T1000 (cell line): ENCODE measurements around the gene PWWP2A.

Source experiments
- DNase-seq: peaks from one replicate; lab custom pipeline; 2025; ENCODE audit warnings: mixed read lengths; lab: John Stamatoyannopoulos, UW

Gene PWWP2A

GRCh38 chr5:160133071-160133917 lies 14.0 kb upstream of the PWWP2A start:
- no peak for DNase-seq

DNA sequence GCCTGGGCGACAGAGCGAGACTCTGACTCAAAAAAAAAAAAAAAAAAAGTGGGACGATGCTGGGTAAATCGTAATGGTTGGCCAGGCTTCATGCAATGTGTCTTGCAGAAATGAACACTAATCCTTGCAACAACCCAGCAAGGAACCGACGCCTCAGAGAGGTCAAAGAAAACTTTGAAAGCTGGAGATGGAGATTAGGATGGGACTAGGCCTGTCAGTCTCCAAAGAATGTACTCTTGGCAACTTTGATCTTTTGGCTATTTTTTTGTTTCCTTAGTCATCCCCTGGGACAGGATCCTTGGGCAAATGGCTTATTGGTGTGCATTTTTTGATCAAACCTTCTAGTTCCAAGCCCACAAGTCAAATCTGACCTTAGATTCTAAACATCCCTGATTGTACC lies 10.6 kb upstream of the PWWP2A start:
- no peak for DNase-seq

DNA sequence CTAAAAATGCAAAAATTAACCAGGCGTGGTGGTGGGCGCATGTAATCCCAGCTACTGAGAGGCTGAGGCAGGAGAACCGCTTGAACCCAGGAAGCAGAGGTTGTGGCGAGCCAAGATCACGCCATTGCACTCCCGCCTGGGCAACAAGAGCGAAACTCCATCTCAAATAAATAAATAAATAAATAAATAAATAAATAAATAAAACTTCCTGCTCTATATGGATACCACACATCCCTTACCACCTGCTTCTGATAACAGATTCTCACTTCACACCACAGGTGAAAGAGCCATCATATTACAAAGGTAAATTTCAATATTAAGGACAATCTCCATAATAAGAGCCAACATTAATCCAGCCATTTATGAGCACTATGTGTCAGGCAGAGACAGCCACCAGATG lies 9.4 kb upstream of the PWWP2A start:
- no peak for DNase-seq

DNA sequence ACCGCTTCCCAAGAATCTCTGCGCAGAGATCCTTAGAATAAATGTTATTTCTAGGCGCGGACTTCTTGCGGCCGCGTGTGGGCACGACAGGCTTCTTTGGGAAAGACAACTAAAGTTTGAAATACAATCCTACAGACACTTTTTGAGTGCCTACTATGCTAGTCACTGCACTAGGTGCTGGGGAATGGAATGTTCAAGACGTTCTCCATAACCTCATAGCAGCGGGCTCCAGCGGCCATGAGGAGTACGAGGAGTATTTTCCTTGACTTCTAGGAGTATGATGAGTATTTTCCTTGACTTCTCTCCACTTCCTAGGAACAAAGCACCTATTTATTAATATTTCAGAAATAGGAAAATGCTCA lies 636 bp upstream of the PWWP2A start:
- DNase-seq = no peak

DNA sequence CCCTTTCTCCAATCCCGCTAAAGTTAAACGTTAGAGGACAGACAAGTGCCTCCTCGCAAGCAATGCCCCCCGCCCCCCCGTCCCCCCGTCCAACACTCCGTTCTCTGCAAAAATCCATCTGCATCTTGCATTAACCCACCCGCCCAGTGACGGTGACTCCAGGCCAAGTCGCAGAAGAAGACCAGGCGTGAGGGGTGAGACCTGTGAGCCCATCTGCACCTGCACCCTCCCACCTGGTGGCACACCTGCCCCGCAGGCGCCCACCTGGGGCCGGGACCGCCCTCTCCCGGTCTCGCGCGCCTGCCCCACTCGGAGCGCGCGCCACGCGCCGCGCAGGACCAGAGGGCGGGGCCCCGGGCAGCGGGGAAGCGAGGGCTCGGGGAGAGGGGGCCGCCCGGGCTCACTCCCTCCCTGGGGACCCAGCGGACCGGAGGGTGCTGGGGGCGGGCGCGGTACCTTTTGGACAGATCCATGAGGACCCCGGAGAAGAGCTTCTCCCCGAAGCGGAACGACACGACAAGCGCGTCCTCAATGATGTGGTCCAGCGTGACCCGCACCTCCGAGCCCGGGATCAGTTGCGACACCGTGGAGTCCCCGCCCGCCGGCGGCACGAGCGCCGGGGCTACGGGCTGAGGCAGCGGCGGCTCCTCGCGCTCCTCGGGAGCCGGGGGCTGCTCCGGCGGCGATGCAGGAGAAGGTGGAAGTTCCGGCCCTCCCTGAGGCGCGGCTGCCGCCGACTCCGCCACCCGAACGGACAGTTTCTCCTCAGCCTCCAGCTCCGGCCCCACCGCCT lies 705 bp downstream of the PWWP2A start:
- DNase-seq = no peak

DNA sequence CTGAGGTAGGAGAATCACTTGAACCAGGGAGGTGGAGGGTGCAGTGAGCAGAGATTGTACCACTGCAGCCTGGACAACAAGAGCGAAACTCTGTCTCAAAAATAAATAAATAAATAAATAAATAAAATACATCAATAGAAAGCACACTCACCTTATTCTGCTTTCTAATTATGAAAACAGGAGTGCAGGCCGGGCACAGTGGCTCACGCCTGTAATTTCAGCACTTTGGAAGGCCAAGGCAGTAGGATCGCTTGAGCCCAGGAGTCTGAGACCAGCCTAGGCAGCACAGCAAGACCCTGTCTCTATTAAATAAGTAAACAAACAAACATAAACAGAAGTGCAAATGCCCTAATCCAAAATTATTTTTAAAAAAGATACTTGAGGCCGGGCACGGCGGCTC lies 2.3 kb downstream of the PWWP2A start:
- no peak for DNase-seq

DNA sequence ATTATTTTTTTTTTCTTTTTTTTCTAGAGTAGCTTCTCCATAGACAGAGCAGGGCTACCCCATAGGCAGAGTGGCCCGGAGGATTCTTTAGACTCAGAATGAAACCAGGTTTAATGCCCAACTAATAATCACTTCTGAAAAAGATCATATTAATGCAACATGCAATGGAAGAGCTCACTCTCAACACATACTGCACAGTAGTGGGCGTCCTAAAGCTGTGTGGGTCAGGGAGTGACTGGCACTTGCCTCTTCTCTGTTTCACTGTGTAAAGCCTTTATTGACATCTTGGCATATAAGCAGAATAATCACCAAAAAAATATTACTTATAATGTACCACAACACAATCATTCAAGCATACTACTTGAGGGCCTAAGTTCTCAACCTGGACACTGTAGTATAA lies 11.1 kb downstream of the PWWP2A start:
- no peak for DNase-seq

GRCh38 chr5:160105686-160106360 lies 13.4 kb downstream of the PWWP2A start:
- no peak for DNase-seq

GRCh38 chr5:160097991-160098390 lies 21.3 kb downstream of the PWWP2A start:
- DNase-seq = no peak

GRCh38 chr5:160096178-160096577 lies 23.1 kb downstream of the PWWP2A start:
- no peak for DNase-seq

DNA sequence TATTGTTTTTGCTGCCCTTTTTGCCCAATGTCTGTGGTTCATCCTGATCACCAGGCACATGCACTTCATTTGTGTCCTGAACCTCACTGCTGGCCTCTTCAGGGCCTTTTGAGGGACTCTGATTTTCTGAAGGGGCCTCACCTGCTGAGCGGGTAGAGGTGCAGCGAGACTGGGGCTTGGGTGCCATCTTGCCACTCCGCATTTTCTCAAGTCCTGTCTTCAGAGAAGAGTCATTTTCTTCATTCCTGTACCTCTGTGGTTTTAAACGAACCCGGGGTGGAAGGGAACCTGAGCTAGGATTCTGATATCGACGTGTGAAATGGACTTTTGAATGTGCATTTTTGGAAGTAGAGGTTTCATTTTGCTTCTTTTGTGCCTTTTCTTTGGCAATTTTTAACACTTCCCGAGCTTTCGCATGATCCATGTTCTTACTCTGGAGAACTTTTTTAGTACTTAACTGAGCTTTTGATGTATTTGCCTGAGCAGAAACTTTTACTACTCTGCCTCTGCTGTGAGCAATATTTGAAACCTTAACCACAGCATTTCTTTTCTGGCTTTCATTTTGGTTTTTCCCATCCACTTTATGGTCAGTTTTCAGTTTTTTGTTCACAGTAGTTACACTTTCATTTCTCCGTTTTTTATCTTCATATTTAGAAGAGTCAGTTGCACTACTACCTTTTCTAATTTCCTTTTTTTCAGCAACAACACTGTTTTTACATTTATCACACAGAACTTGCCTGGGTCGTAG lies 26.1 kb downstream of the PWWP2A start:
- no peak for DNase-seq

GRCh38 chr5:160092514-160092913 lies 26.7 kb downstream of the PWWP2A start:
- no peak for DNase-seq

- DNase-seq = no peak
Observed at GRCh38 chr5:160090059-160090458, 29.2 kb downstream of the PWWP2A start.

DNA sequence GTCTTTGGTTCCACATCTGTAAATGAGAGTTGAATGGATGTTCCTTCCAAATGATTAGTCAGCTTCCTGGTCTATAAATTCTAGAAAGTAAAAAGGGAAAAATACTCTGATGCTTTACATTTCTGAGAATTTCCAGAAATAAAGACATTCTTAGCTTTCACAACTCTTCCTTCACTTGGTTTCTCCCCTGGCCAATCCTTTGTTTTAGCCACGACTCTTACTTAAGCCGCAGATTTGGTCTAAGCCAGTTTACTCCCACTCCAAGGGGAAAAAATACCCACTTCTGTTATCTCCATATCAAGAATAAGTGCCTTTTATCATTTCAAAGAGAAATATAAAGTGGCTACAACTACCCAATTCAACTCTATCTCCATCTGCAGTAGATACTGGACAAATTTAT lies 29.7 kb downstream of the PWWP2A start:
- no peak for DNase-seq

DNA sequence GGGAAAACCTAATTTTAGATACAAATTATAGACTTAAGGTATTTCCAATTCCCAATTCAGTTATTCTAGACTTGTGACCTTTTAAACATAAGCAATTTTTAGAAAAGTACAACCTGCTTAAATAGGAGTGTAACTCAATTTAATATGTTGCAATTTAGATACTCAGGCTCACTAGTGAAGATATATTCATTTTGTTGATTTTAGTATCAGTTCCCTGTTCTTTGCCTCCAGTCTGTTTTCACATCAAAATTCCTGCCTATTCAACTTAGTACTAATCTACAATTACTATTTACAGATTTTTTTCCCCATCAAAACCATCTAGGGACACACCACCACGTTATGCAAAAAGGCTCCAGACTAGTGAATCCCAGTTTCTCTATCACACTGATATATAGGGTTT lies 30.4 kb downstream of the PWWP2A start:
- DNase-seq = no peak

- no peak for DNase-seq
Observed at GRCh38 chr5:160087199-160087598, 32.1 kb downstream of the PWWP2A start.

DNA sequence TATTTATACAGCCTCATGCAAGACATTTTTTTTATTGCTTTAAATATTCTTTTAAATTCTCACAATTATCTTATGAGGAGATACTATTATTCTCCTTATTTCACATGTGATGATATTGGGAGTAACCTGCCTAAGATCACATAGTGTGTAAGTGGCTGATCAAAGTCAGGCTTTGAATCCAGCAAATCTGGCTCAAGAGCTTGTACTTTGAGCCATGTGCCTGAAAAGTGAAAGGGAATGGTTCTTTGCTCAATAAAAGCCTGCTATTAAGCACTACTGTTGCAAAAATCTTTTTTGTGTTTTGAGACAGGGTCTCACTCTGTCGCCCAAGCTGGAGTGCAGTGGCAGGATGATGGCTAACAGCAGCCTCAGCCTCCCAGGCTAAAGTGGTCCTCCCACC lies 35.1 kb downstream of the PWWP2A start:
- no peak for DNase-seq

GRCh38 chr5:160083501-160083900 lies 35.7 kb downstream of the PWWP2A start:
- no peak for DNase-seq

DNA sequence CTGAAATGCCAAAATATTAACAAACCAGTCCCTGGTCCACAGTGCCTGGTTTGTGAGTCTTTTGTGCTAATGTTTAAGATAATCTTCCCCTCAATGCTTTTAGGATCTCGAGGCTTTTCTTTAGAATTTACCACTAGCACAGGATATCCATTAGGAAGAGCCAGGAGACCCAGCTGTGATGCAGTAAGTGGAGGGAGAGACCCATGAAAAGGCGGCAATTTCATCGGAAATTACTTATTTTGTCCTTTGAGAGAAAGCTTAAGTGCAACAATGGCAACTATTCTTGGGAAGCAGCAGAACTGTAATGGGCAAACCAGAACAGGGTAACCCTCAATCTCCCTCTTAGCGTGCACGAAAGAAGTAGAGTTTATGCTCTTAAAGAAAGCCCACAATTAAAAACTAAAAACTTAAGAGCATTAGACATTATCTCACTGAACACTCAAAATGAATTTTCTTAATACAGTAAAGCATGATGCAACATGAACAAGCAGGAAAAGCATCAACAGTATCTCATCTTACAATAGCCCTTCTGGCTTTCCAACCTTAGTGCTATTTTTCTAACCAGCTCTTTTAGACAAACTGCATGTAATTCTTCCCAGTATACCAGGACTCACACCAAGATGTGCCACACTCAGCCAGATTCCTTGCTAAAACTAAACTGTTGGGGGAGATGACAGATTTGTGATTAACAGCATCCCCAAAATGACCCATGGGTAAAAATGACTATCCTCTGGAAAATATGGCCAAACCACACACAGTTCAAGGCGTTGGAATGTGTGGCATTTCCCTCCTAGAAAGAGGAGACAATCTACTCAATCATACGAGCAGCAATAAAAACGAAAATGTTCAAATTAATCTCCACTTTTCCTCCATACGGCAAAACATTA lies 36.4 kb downstream of the PWWP2A start:
- no peak for DNase-seq

GRCh38 chr5:160081495-160081894 lies 37.8 kb downstream of the PWWP2A start:
- DNase-seq = no peak

- no peak for DNase-seq
Observed at GRCh38 chr5:160079753-160080152, 39.5 kb downstream of the PWWP2A start.
